ENCODE data around the gene YIPF4.

- TF ChIP-seq CTCF (conservative IDR thresholded peaks at IDR 0.05), result no peak
- TF ChIP-seq ZFX (IDR thresholded peaks at IDR 0.05), result no peak
These were observed 5.4 kb upstream of the YIPF4 start for GRCh38 chr2:32272279-32272678.
